GM19438 (cell line): ENCODE measurements around the gene P2RX4.
"Not testable (repeated sequence)": the region's sequence is repeated elsewhere in the genome, so short reads cannot be mapped to it uniquely, and the experiment has no call there.

Experiments
- ATAC-seq: cut with Tn5 transposase; IDR thresholded peaks from one replicate; pipeline ENCODE4 v1.9.1; 2021; ENCODE audit warnings: low read depth; ENCODE audit not compliant: unreplicated experiment

The P2RX4 gene

GRCh38 chr12:121239351-121240061, 29.6 kb downstream of the P2RX4 start:
- no peak for ATAC-seq

DNA sequence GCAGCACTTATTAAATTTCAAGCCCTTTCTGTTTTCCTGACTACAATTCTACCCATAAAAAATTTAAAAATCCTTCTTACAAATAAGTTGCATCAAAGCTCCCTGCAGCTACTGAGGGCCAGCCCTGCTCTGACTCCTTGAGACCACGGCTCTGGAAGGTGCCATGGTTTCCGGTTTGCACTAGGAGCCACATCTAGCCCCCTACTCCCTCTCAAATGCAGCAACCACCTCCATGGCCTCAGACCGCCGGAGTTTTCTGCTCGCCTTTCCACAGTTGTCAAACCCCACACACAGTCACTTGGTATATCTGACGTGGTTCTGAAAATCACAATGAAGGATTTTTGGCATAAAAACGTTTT, 30.1 kb downstream of the P2RX4 start:
- no peak for ATAC-seq

DNA sequence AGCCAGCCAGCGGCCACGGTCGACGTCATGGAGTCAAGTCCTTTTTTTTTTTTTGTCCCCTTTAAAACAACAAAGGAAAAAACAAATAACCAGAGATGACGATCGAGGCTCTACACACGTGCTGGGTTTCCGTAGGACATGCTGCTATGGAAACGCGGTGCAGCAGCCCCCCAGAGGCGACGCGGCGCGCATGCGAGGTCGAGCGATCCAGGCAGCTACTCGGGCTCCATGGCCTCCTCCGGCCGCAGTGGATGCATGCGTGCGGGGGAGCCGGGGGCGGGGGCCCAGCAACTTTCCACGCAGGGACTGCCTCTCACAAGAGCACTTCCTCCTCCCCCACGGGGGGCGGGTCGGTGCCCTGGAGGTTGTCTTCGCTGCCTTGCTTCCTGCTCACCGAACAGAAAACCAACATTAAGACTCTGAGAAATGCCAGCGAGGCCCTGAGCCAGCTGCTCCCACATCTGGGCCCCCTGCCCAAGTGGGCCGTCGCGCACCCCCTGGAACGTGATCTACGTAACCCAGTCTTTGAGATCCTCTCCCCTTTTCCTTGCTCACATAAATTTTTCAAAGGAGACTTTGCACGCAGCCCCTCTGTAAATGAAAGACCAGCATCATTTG, 30.7 kb downstream of the P2RX4 start:
- ATAC-seq, result no peak

GRCh38 chr12:121241156-121241970, 31.4 kb downstream of the P2RX4 start:
- ATAC-seq, result no peak

GRCh38 chr12:121245031-121245430, 35.1 kb downstream of the P2RX4 start:
- no peak for ATAC-seq

DNA sequence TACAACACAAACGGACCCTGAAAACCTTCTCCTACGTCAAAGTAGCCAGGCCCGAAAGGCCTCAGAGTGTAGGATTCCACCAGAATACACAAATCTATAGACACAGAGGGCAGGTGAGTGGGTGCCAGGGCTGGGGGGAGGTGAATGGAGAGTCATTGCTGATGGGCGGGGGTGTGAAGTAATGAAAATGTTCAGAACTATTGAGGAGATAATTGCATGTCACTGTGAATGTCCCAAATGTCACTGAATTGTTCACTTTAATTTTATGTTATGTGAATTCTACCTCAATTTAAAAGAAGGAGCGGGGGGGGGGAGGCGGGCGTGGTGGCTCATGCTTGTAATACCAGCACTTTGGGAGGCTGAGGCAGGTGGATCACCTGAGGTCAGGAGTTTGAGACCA, 36.0 kb downstream of the P2RX4 start:
- ATAC-seq, result no peak

GRCh38 chr12:121246893-121247557, 37.1 kb downstream of the P2RX4 start:
- ATAC-seq, result no peak

DNA sequence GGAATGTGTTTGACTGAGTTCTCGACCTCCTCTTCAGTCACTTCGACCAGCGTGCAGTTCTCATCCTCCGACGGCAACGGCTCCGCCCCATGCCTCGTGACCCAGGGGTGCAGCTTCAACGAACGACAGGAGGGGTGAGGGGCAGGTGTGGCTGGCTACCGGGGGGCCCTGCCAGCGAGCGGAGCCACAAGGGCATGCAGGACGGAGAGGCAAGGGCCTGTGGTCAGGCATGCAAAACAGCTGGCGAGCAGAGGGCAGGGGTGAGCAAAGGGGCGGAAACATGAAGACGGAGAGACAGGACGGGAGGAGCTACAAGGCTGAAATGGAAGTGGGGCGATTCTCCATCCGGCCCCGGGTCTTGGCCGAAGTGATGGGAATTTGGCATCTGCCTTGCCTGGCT, 38.7 kb downstream of the P2RX4 start:
- peak; percentile 98 for ATAC-seq

GRCh38 chr12:121250359-121250758, 40.4 kb downstream of the P2RX4 start:
- ATAC-seq, result no peak

DNA sequence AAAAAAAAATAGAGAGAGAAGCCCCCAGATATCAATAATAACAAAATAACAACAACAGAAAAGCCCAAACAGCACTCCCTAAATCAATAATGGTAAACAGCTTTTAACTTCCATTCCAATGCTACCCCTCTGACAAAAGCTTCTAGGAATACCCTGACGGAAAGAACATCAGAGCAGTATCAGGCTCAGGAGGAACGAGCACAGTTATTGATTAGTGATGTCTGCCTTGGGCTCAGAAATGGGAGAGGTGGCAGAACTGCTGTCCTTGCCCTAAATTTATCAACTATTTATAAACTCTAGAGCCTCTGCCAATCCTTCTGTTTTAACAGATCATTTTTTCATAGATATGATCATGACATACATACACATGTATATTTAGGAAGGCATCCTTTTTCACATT, 41.9 kb downstream of the P2RX4 start:
- ATAC-seq, result no peak

DNA sequence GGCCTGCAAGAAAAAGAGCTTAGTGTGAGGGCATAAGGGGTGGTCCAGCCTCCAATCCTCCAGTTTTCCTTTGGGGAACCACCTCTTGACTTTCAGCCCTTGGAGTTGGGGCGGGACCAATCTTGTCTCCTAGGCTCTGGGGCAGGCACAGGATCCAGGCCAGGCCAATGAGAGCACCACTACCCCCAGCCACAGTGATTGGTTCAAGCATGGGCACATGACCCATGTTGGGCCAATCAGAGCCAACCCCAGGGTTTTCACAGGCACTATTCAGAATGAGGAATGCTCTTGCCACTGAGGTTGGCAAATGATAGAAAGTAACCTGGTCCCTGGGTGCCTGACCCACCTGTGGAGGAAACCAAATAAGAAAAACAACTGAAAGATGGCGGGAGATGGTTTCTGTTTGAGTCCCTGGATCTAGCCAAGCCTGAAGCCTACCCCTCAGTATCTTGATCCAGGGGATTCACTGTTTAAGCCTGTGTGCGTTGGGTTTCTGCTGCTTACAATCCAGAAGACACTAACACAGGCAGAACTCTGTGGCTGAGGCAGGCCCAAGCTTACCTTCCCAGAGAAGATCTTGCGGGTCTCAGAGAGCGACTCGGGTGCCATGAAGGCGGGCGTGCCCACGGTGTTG, 42.9 kb downstream of the P2RX4 start:
- ATAC-seq, result no peak

DNA sequence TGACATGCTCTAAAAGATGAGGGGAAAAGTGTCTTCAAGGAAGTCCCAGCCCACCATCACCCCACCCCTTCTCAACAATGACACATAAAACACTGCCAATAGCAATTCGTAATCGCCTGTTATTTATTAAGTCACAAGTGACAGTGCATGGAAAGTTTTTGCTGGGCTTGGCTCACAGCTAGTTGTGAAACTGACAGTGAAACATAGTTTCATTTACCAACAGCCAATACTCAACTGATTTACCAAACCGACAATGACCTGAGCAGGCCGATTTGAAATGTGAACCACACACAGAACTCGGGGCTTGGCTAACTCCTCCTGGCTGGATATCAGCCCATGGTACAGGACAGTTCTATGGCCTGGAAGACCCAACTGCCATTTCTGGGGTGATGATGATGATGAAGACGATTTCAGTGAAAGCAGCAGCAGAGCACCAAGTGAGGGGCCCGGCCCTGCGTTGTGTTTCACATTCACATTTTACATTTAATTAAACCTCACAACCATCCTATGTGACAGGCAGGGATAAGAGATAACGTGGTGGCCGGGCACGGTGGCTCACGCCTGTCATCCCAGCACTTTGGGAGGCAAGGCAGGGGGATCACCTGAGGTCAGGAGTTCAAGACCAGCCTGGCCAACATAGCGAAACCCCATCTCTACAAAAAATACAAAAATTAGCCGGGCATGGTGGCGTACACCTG, 43.9 kb downstream of the P2RX4 start:
- ATAC-seq, result no peak

- no peak for ATAC-seq
Measured at GRCh38 chr12:121255433-121255832, 45.5 kb downstream of the P2RX4 start.

- not testable (repeated sequence) for ATAC-seq
Measured at GRCh38 chr12:121257704-121258449, 47.9 kb downstream of the P2RX4 start.

DNA sequence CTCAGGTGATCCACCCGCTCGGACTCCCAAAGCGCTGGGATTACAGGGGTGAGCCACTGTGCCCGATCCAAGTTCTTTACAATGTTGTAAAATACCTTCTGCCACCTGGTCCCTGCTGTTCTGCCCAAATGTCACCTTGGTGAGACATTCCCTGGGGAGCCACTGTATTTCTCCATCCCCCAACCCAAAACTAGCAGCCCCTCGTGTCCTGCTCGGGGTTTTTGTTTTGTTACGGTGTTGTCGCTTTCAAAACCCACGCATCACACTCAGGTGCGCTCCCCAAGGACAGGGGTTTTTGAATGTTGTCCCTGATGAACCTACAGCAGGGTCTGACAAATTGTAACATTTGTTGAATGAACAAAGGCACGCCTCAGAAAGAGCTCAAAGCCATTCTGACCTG, 49.1 kb downstream of the P2RX4 start:
- no peak for ATAC-seq

DNA sequence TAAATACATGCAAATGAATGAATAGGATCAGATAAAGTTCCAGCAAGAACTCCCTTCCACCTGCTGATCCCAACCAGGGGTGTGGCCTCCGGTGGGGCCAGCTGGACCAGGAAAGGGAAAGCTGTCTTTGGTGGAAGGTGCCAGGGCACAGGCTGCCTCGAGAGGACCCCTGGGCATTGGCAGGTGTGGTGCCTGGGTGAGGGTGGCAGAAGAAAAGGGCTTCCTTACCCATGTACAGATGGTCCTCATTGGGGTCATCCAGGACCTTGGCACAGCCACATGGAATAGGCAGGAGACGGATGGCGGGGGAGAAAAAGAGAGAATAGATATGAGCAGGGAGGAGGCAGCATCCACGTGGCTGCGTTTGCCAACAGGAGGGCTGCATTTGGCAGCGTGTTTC, 50.2 kb downstream of the P2RX4 start:
- no peak for ATAC-seq

GRCh38 chr12:121261398-121261797, 51.5 kb downstream of the P2RX4 start:
- ATAC-seq, result no peak

- no peak for ATAC-seq
Measured at GRCh38 chr12:121263206-121263935, 53.4 kb downstream of the P2RX4 start.

- no peak for ATAC-seq
Measured at GRCh38 chr12:121264135-121264534, 54.2 kb downstream of the P2RX4 start.
